ENCODE data around the gene EFCAB5. TPM values are rescaled to one million over a fixed set of nuclear protein-coding genes. Genes with fewer than 3 reads are reported as not detected.

Gene EFCAB5
- total and polyA plus RNA-seq, 10 of the 15 experiments (the other 5 are each of a cell fraction or from before 2014, with no cell fraction given) = 0.39 to 2.6 (median 1.0) TPM

DNA sequence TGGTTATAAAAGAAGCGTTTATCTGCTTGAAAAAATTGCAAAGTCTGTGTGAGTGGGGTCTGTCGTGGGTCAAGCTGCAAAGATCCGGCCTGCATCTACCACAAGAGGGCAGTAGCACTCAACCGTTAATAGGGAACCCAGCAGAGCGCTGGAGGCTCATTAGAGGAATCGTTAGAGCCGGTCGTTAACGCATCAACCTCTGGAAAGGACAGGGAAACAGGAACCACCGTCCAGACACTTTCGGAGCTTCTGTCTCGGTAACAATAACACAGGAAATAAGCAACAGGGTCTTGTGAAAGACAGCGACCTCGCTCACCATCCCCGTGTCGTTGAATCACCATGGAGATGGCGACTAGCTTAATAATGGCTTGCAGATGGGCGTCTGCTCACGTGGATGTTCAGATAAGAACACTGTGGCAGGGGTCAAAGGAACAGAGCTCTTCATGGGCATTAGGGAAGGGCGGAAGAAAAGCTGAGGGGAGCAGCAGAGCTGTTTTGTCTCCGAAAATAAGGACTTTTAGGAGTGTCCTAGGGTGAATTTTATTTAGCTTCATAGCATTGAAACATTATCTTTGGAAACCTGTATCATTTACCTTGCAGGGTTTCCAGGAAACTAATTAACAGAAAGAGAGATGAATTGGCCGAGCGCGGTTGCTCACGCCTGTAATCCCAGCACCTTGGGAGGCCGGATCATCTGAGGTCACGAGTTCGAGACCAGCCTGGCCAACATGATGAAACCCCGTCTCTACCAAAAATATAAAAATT, 163.3 kb downstream of the EFCAB5 start (continued):
- TF ChIP-seq CHD2 (IDR thresholded peaks at IDR 0.05; ENCODE audit: borderline replicate concordance, low read depth, low read length) = no peak
- TF ChIP-seq FOXM1 (IDR thresholded peaks at IDR 0.05; ENCODE audit: low read depth, low read length) = 0 out of 2 replicates have a peak, but pooled peaks have one; percentile 37
- no peak for TF ChIP-seq CHD1 (IDR thresholded peaks at IDR 0.05; ENCODE audit: low read depth, low read length)
- no peak for TF ChIP-seq SRF (IDR thresholded peaks at IDR 0.05; ENCODE audit: low read depth in 2 of 2, low read length in 2 of 2)
- TF ChIP-seq NKRF (conservative IDR thresholded peaks at IDR 0.05) = 0 out of 2 replicates have a peak, but pooled peaks have one; percentile 40
- TF ChIP-seq SIX5 (IDR thresholded peaks at IDR 0.05; ENCODE audit: low read depth, low read length, severe bottlenecking) = no peak
- TF ChIP-seq, protein P1, sequence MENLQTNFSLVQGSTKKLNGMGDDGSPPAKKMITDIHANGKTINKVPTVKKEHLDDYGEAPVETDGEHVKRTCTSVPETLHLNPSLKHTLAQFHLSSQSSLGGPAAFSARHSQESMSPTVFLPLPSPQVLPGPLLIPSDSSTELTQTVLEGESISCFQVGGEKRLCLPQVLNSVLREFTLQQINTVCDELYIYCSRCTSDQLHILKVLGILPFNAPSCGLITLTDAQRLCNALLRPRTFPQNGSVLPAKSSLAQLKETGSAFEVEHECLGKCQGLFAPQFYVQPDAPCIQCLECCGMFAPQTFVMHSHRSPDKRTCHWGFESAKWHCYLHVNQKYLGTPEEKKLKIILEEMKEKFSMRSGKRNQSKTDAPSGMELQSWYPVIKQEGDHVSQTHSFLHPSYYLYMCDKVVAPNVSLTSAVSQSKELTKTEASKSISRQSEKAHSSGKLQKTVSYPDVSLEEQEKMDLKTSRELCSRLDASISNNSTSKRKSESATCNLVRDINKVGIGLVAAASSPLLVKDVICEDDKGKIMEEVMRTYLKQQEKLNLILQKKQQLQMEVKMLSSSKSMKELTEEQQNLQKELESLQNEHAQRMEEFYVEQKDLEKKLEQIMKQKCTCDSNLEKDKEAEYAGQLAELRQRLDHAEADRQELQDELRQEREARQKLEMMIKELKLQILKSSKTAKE (IDR thresholded peaks at IDR 0.05; ENCODE audit: low read depth, poor library complexity, severe bottlenecking) = peak; percentile 42
- TF ChIP-seq, protein P2, sequence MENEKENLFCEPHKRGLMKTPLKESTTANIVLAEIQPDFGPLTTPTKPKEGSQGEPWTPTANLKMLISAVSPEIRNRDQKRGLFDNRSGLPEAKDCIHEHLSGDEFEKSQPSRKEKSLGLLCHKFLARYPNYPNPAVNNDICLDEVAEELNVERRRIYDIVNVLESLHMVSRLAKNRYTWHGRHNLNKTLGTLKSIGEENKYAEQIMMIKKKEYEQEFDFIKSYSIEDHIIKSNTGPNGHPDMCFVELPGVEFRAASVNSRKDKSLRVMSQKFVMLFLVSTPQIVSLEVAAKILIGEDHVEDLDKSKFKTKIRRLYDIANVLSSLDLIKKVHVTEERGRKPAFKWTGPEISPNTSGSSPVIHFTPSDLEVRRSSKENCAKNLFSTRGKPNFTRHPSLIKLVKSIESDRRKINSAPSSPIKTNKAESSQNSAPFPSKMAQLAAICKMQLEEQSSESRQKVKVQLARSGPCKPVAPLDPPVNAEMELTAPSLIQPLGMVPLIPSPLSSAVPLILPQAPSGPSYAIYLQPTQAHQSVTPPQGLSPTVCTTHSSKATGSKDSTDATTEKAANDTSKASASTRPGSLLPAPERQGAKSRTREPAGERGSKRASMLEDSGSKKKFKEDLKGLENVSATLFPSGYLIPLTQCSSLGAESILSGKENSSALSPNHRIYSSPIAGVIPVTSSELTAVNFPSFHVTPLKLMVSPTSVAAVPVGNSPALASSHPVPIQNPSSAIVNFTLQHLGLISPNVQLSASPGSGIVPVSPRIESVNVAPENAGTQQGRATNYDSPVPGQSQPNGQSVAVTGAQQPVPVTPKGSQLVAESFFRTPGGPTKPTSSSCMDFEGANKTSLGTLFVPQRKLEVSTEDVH (IDR thresholded peaks at IDR 0.05; ENCODE audit: low read depth, partially characterized antibody) = no peak
- TF ChIP-seq SREBF2 (IDR thresholded peaks at IDR 0.05; ENCODE audit: low read length) = no peak
- peak; percentile 15; the same call in 1 of the 2 replicates for TF ChIP-seq RUNX3 (IDR thresholded peaks at IDR 0.05; ENCODE audit: low read length)
- TF ChIP-seq SUZ12 (IDR thresholded peaks at IDR 0.05; ENCODE audit: unreplicated experiment) = no peak
- TF ChIP-seq ZNF207 (IDR thresholded peaks at IDR 0.05; ENCODE audit: borderline replicate concordance) = peak; percentile 30; the same call in 1 of the 2 replicates
- no peak for TF ChIP-seq RFX5 (IDR thresholded peaks at IDR 0.05; ENCODE audit: low read depth, low read length)
- no peak for TF ChIP-seq JUNB (IDR thresholded peaks at IDR 0.05)
- TF ChIP-seq CBX3 (IDR thresholded peaks at IDR 0.05; ENCODE audit: borderline replicate concordance, low read depth) = no peak
- TF ChIP-seq BCL11A (IDR thresholded peaks at IDR 0.05; ENCODE audit: low read depth, low read length) = no peak
- TF ChIP-seq STAT1 (conservative IDR thresholded peaks at IDR 0.05) = no peak
- TF ChIP-seq YY1 (IDR thresholded peaks at IDR 0.05; ENCODE audit: low read depth, low read length) = peak; percentile 72
- TF ChIP-seq SUPT20H (IDR thresholded peaks at IDR 0.05; ENCODE audit: borderline replicate concordance, control insufficient read depth, low read depth, low read length) = no peak
- no peak for TF ChIP-seq KLF5 (IDR thresholded peaks at IDR 0.05; ENCODE audit: partially characterized antibody)
- TF ChIP-seq, protein P3, sequence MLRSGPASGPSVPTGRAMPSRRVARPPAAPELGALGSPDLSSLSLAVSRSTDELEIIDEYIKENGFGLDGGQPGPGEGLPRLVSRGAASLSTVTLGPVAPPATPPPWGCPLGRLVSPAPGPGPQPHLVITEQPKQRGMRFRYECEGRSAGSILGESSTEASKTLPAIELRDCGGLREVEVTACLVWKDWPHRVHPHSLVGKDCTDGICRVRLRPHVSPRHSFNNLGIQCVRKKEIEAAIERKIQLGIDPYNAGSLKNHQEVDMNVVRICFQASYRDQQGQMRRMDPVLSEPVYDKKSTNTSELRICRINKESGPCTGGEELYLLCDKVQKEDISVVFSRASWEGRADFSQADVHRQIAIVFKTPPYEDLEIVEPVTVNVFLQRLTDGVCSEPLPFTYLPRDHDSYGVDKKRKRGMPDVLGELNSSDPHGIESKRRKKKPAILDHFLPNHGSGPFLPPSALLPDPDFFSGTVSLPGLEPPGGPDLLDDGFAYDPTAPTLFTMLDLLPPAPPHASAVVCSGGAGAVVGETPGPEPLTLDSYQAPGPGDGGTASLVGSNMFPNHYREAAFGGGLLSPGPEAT (IDR thresholded peaks at IDR 0.05; ENCODE audit: low read depth) = no peak
- no peak for TF ChIP-seq ZZZ3 (IDR thresholded peaks at IDR 0.05; ENCODE audit: control insufficient read depth, insufficient read length, low read depth)

Data from GM12878 (cell line).